RWPE2 (cell line): ENCODE results near the gene RPA1.

ENCODE experiments used
- ATAC-seq: fragments of 200-7000 bp; cut with Tn5 transposase; 3 replicates; pipeline ENCODE4 v1.9.1; 2021; ENCODE audit warnings: low read depth
- DNase-seq: peaks from one replicate; pipeline ENCODE4 v3.0.0-alpha.2; 2020; ENCODE audit warnings: low spot score
- H3K27ac ChIP-seq: fragments of 450-650 bp; 2 replicates; pipeline ENCODE4 v1.5.1; 2017; ENCODE audit warnings: mild to moderate bottlenecking; ENCODE audit not compliant: poor library complexity, severe bottlenecking
- H3K27me3 ChIP-seq: fragments of 250-450 bp; sonication (Bioruptor Pico); 2 replicates; pipeline ENCODE4 v1.5.1; 2021; ENCODE audit warnings: mild to moderate bottlenecking, moderate library complexity; ENCODE audit not compliant: insufficient read depth, poor library complexity, severe bottlenecking
- H3K36me3 ChIP-seq: fragments of 250-450 bp; sonication (Bioruptor Pico); 2 replicates; pipeline ENCODE4 v1.5.1; 2020; ENCODE audit warnings: low read depth, mild to moderate bottlenecking, moderate library complexity
- H3K4me1 ChIP-seq: fragments of 250-450 bp; sonication (Bioruptor Pico); 2 replicates; pipeline ENCODE4 v1.5.1; 2021; ENCODE audit warnings: mild to moderate bottlenecking, moderate library complexity; ENCODE audit not compliant: insufficient read depth, poor library complexity, severe bottlenecking
- H3K4me3 ChIP-seq: fragments of 250-450 bp; sonication (Bioruptor Pico); 2 replicates; pipeline ENCODE4 v1.5.1; 2021; ENCODE audit warnings: mild to moderate bottlenecking, moderate library complexity; ENCODE audit not compliant: severe bottlenecking
- H3K9me3 ChIP-seq: fragments of 250-450 bp; sonication (Bioruptor Pico); 2 replicates; pipeline ENCODE4 v1.5.1; 2021; ENCODE audit warnings: mild to moderate bottlenecking, moderate library complexity; ENCODE audit not compliant: severe bottlenecking
- TF ChIP-seq, protein P1 (sequence below): fragments of 450-650 bp; IDR thresholded peaks from one replicate; pipeline ENCODE4 v1.5.1; 2017; ENCODE audit warnings: mild to moderate bottlenecking, moderate library complexity; ENCODE audit not compliant: poor library complexity, severe bottlenecking

RPA1 gene

DNA sequence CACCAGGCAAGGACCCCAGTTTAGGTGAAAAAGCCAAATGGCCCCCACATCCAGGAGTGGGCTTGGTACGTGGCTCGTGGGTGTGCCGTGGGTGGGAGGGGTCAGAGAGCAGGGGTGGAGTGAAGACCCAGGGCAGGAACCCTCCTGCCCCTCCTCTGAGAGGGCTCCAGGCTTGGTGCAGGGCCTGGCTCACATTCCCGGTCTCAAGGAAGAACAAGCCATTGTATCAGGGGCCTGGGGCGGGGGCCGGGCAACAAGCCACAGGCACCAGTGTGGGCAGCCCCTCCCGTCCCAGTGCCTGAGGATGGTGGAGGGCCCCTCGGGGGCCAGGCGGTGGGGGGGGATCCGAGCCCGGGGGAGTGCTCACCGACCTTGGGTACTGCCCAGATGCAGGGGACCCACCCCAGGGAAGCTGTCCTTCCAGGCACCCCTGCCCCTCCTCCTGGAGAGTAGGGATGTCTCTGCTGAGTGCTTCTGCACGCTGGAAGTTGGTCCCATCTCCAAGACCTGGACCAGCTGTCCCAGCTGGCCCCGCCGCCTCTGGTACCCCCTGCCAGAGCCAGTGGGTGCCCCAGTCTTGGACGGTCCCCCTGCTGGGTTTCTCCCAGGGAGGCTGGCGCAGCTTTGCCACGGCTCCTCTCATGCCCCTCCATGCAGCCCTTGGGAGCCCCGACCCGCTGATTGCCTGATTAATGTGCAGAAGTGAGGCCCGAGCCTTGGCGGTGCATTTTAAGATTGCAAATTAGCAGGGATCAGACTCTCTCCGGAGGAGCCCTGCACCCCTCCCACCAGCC, 111.7 kb downstream of the RPA1 start:
- no peak for ATAC-seq
- no peaks in the 10 kb centered on the region for H3K27me3 ChIP-seq
- TF ChIP-seq, protein P1, sequence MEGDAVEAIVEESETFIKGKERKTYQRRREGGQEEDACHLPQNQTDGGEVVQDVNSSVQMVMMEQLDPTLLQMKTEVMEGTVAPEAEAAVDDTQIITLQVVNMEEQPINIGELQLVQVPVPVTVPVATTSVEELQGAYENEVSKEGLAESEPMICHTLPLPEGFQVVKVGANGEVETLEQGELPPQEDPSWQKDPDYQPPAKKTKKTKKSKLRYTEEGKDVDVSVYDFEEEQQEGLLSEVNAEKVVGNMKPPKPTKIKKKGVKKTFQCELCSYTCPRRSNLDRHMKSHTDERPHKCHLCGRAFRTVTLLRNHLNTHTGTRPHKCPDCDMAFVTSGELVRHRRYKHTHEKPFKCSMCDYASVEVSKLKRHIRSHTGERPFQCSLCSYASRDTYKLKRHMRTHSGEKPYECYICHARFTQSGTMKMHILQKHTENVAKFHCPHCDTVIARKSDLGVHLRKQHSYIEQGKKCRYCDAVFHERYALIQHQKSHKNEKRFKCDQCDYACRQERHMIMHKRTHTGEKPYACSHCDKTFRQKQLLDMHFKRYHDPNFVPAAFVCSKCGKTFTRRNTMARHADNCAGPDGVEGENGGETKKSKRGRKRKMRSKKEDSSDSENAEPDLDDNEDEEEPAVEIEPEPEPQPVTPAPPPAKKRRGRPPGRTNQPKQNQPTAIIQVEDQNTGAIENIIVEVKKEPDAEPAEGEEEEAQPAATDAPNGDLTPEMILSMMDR = no peak
- no peaks in the 10 kb centered on the region for H3K36me3 ChIP-seq
- no peaks in the 10 kb centered on the region for H3K9me3 ChIP-seq
- H3K4me3 ChIP-seq = no peak overlapping the region
- H3K27ac ChIP-seq = no peak overlapping the region
- H3K4me1 ChIP-seq = no peaks in the 10 kb centered on the region
- no peak for DNase-seq

DNA sequence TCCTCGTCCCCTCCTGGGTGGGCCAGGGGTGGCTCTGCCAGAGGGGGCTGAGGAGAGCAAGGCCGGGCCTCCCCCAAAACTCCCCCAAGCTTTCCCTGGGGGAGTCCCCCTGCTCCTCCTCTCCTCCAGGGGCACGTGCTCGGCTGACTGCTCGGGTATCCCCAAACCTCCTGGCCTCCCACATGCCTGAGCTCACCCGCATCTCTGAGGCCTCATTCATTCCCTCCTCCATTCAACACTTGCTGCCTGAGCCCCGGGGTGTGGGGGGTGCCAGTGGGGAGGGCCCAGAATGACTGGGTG, 112.2 kb downstream of the RPA1 start:
- Histone ChIP-seq H3K27me3 (no peaks in the 10 kb centered on the region), H3K4me3 (no peak overlapping the region), H3K27ac (no peak overlapping the region), H3K36me3 (no peaks in the 10 kb centered on the region), H3K4me1 (no peaks in the 10 kb centered on the region), H3K9me3 (no peaks in the 10 kb centered on the region)
- DNase-seq (no peak), ATAC-seq (no peak)
- TF ChIP-seq, protein P1 = no peak

DNA sequence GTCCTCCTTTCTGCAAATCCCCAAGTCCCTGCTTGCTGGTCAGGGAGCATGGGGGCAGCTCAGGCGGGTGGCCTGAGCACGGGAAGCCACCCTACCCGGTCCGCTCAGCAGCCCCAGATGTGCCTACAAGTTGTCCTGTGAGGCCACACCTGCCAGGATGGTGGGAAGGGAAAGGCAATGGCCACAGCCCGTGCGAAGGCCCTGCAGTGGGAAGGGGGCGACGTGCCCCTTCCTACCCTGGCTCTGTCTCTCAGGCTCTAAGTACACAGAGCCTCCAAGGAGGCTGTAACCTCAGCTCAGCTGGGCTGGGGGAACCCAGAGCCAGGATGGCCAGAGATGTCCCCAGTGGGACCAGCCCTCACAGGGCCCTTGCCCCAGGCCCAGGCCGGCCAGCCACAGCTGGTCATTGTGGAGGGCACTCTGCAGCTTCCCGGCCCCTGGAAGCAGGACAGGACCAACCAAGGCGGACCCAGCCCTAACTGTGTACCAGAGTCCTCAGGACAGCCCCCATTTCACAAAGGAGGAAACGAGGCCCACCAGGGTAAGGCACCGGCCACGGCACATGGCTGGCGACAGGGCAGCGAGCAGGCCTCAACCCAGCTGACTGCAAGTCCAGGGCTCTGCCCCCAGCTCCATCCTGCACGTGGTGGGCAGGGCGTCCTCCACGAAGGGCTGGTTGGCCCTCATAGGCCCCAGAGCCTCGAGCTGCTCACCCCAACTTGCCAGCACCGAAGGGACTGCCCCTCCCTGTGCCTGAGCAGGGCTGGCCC, 113.0 kb downstream of the RPA1 start:
- ATAC-seq (no peak), DNase-seq (no peak)
- Histone ChIP-seq H3K27me3 (no peaks in the 10 kb centered on the region), H3K4me1 (no peaks in the 10 kb centered on the region), H3K36me3 (no peaks in the 10 kb centered on the region), H3K4me3 (no peak overlapping the region), H3K9me3 (no peaks in the 10 kb centered on the region), H3K27ac (no peak overlapping the region)
- TF ChIP-seq, protein P1 = no peak

DNA sequence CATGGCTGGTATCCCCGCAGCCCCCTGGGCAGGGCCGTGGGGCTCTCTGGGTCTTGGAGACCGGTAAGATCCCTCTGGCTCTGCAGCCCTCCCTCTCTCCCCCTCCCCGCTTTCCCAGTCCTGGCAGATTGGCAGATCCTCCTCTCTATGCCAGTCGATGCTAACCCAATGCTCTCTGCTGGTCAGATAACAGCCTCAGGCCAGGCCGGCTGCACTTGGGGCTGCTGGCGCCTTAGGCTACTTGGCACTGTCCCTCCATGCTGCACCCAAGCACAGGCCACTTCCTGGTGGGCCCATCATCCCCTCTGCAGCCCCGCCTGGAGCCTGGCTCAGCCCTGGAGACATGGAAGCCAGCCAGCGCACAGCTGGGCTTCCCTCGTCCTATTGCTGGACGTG, 113.6 kb downstream of the RPA1 start:
- Histone ChIP-seq H3K9me3 (no peaks in the 10 kb centered on the region), H3K27me3 (no peaks in the 10 kb centered on the region), H3K4me3 (no peak overlapping the region), H3K36me3 (no peaks in the 10 kb centered on the region), H3K4me1 (no peaks in the 10 kb centered on the region), H3K27ac (no peak overlapping the region)
- DNase-seq (no peak), ATAC-seq (no peak)
- TF ChIP-seq, protein P1 = no peak

DNA sequence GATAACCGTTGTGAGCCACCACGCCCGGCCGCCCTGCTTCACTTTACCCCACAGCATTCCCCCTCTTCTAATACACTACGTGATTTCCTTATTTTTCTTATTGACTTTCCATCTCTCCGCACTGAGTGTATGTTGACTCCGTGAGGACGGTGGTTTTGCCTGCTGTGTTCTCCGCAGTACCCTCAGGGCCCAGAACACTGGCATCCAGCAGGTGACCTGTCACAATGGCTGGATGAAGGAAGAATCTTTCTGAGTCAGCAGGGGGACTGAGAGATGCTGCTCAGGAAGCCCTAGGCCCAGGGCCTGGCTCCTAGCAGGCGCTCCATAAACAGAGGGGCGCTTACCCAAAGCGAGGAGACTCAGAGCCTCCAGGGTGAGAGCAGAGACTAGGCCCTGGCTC, 115.8 kb downstream of the RPA1 start:
- no peaks in the 10 kb centered on the region for H3K4me1 ChIP-seq
- no peak for DNase-seq
- no peak overlapping the region for H3K4me3 ChIP-seq
- ATAC-seq = no peak
- H3K36me3 ChIP-seq = no peaks in the 10 kb centered on the region
- TF ChIP-seq, protein P1 = no peak
- no peaks in the 10 kb centered on the region for H3K27me3 ChIP-seq
- H3K27ac ChIP-seq = no peak overlapping the region
- H3K9me3 ChIP-seq = no peaks in the 10 kb centered on the region
